ENCODE results near the gene ZWILCH. TPM values are rescaled to one million over a fixed set of nuclear protein-coding genes. Genes with fewer than 3 reads are reported as not detected.

Gene ZWILCH
- total RNA-seq, 1 donor, result 19.9 TPM

DNA sequence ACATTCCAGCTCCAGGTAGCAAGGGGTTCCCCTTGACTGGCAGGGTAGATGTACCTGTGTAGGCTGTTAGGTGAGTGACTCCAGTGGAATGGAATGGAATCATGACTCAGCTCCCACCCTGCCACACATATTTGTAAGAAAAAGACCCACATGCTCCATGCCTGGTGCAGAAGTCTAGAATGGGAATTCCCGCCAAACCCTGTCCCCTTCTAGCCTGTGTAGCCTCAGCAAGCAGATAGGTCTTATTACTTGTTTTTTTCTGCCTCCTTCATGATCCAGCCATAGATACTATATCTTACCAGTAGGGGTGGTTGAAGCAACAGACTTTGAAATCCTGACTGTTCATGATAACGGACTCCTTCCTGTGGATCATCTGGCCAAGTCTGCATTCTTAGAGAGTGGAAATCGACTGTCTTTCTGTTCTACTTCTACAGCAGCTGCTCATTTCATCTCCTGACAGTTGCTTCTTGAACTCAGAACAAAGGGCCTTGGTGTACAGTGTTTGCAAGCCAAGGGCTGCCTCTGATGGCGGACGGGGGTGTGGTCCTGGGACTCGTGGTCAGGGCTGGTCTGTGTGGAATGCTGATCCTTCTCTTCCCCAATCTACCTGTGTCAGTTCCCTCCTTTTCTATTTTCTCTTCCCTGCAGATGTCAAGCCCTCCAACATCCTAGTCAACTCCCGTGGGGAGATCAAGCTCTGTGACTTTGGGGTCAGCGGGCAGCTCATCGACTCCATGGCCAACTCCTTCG lies 23.8 kb upstream of the ZWILCH start:
- H3K4me3 ChIP-seq (ENCODE audit: low read depth, low read length), result no peak overlapping the region
- DNase-seq (ENCODE audit: low read depth), result no peak
- no peak for TF ChIP-seq CTCF (IDR thresholded peaks at IDR 0.05; ENCODE audit: insufficient read depth, low read depth, low read length)

DNA sequence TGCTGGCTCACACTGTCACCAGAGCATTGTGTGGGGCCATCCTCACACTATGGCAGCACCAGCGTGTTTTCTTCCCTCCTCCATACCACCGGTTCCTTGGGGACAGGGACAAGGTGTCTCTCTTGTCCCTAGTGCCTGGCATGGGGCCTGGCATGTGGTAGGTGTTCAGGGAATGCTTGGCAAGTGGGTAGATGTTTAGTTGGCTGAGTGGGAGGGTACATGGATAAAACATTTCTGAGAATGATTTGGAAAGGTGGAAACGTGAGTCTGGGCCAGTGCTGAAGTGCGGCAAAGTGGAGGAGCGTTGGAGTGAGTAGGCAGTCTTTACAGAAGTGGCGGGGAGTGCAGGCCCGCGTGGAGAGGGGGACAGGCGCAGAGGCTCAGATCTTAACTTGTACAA lies 22.6 kb upstream of the ZWILCH start:
- no peak overlapping the region for H3K4me3 ChIP-seq (ENCODE audit: low read depth, low read length)
- no peak for TF ChIP-seq CTCF (IDR thresholded peaks at IDR 0.05; ENCODE audit: insufficient read depth, low read depth, low read length)
- no peak for DNase-seq (ENCODE audit: low read depth)

DNA sequence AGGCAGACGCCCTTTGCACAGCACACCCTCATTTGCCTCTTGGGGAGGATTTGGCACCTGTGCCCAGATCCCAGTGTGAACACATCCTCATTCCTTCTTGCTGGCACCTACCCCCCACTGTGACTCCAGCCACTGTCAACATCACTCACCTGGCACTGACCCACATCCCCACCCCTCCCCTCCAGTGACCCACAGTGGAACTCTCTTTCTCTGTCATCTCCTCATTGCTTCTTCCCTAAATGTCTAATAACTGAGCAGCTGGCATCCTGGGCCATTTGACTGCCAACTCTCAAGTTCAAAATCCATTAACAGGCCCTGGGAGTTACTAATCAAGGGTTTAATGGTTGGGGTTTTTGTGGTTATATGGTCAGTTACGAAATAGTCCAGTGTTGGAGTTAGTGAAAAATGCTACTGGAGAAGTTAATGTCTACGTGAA lies 22.0 kb upstream of the ZWILCH start:
- no peak overlapping the region for H3K4me3 ChIP-seq (ENCODE audit: low read depth, low read length)
- peak; percentile 80 for DNase-seq (ENCODE audit: low read depth)
- no peak for TF ChIP-seq CTCF (IDR thresholded peaks at IDR 0.05; ENCODE audit: insufficient read depth, low read depth, low read length)

- H3K4me3 ChIP-seq (ENCODE audit: low read depth, low read length), result no peak overlapping the region
- no peak for DNase-seq (ENCODE audit: low read depth)
- no peak for TF ChIP-seq CTCF (IDR thresholded peaks at IDR 0.05; ENCODE audit: insufficient read depth, low read depth, low read length)
These were observed 20.5 kb upstream of the ZWILCH start for GRCh38 chr15:66484539-66485112.

GRCh38 chr15:66486887-66487286 lies 18.2 kb upstream of the ZWILCH start:
- H3K4me3 ChIP-seq (ENCODE audit: low read depth, low read length), result no peak overlapping the region
- no peak for DNase-seq (ENCODE audit: low read depth)
- TF ChIP-seq CTCF (IDR thresholded peaks at IDR 0.05; ENCODE audit: insufficient read depth, low read depth, low read length), result no peak

DNA sequence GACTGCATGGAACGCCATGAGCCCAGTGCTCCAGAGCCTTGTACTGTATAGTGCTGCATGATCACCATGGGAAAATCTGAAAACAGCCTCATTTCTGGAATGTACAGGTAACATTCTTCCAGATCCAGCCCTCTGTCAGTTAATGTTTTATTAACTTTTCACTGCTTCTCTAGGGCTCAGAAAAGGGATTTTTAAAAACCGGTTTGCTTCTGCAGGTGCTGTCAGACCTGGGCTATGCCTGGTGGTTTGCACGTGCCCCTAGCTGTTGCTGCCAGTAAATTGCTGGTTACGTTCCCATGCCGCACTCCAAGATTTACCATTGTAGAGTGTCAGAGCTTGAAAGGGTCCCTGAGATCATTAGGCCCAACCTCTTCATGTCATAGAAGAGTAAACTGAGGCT lies 16.6 kb upstream of the ZWILCH start:
- DNase-seq (ENCODE audit: low read depth), result no peak
- no peak for TF ChIP-seq CTCF (IDR thresholded peaks at IDR 0.05; ENCODE audit: insufficient read depth, low read depth, low read length)
- H3K4me3 ChIP-seq (ENCODE audit: low read depth, low read length), result no peak overlapping the region
